HepG2 (cell line): ENCODE data around the gene PRKACG. TPM values are rescaled to one million over a fixed set of nuclear protein-coding genes. Genes with fewer than 3 reads are reported as not detected.
A peak's percentile ranks its signal among the peaks of the same experiment; 100 is the strongest.

ENCODE experiments used
- ATAC-seq: fragments of 200-7000 bp; cut with Tn5 transposase; 3 replicates; pipeline ENCODE4 v1.9.1; 2020; ENCODE audit warnings: mild to moderate bottlenecking, moderate library complexity
- BruUV-seq: library from RNA; stranded (reverse); fragments of 400-500 nt; replicated peaks from 2 replicates; lab custom pipeline; 2021; lab: Mats Ljungman, UMichigan
- CTCF ChIA-PET: fragments of 300-600 bp; formaldehyde crosslinking; extraction: SDS; loops from one replicate; lab custom pipeline; 2021; ENCODE audit warnings: low total read pairs, inconsistent platforms, low intra/inter-chr PET ratio; lab: Yijun Ruan, JAX
- POLR2A ChIA-PET: fragments of 350-600 bp; sonication (Branson Sonifier 250); formaldehyde crosslinking; loops from one replicate; lab custom pipeline; 2020; ENCODE audit warnings: antibody characterized with exemption, inconsistent platforms; lab: Yijun Ruan, JAX
- DNase-seq: peaks from one replicate; pipeline ENCODE4 v3.0.0-alpha.2; 2015; ENCODE audit warnings: low spot score
- FAIRE-seq: peaks from 3 replicates; lab custom pipeline; 2011; peaks lifted over from hg19 to GRCh38; lab: Jason Lieb, UNC
- H2AFZ ChIP-seq: one replicate; pipeline ENCODE4 v1.6.1; 2011; ENCODE audit warnings: low read length, inconsistent platforms
- H3K27ac ChIP-seq: fragments of 300-600 bp; 3 replicates; pipeline ENCODE4 v1.8.0; 2011; ENCODE audit warnings: mixed run types, mild to moderate bottlenecking, mixed read lengths, low read length, inconsistent platforms; ENCODE audit not compliant: insufficient read depth; ENCODE audit errors: extremely low read length
- H3K27me3 ChIP-seq, 2 experiments: fragments of 200-600 bp in 1 of 2; 2 replicates in 1 of 2; 3 replicates in 1 of 2; pipeline versions ENCODE4 v1.6.0 to v1.8.0; 2011; ENCODE audit warnings: low read length in 2 of 2, mild to moderate bottlenecking in 2 of 2, moderate library complexity in 2 of 2, inconsistent platforms in 1 of 2; ENCODE audit not compliant: insufficient read depth in 2 of 2, control insufficient read depth in 1 of 2
- H3K36me3 ChIP-seq, 2 experiments: fragments of 200-600 bp in 1 of 2; replicated peaks in 1 of 2; 2 replicates in 1 of 2; 3 replicates in 1 of 2; pipeline versions ENCODE4 v1.5.1 to v1.8.0; 2011; ENCODE audit warnings: low read length in 2 of 2, inconsistent platforms in 1 of 2; ENCODE audit not compliant: insufficient read depth in 2 of 2, control insufficient read depth in 1 of 2
- H3K4me1 ChIP-seq: 2 replicates; pipeline ENCODE4 v1.5.1; 2012; ENCODE audit warnings: low read length, inconsistent platforms; ENCODE audit not compliant: insufficient read depth
- H3K4me2 ChIP-seq: 2 replicates; pipeline ENCODE4 v1.6.0; 2011; ENCODE audit warnings: low read depth, low read length, inconsistent platforms
- H3K4me3 ChIP-seq, 3 experiments: fragments of 200-600 bp in 1 of 3; sonication (generic), shearing (Covaris generic) in 1 of 3; replicated peaks in 1 of 3; 2 replicates each; pipeline ENCODE4 v1.5.1; 2011 to 2016; ENCODE audit warnings: low read length in 3 of 3, inconsistent platforms in 2 of 3, low read depth in 2 of 3, mild to moderate bottlenecking in 2 of 3, control low read depth in 1 of 3, mixed read lengths in 1 of 3; ENCODE audit not compliant: insufficient read depth in 1 of 3
- H3K79me2 ChIP-seq: one replicate; pipeline ENCODE4 v1.6.1; 2011; ENCODE audit warnings: low read length, inconsistent platforms; ENCODE audit not compliant: insufficient read depth
- H3K9ac ChIP-seq: 2 replicates; pipeline ENCODE4 v1.6.0; 2011; ENCODE audit warnings: mild to moderate bottlenecking, low read depth, low read length, inconsistent platforms; ENCODE audit not compliant: insufficient read depth
- H3K9me3 ChIP-seq: 2 replicates; pipeline ENCODE4 v1.5.1; 2012; ENCODE audit warnings: mild to moderate bottlenecking, low read length
- H4K20me1 ChIP-seq: 2 replicates; pipeline ENCODE4 v1.6.0; 2011; ENCODE audit warnings: inconsistent platforms, mild to moderate bottlenecking, low read length, moderate library complexity; ENCODE audit not compliant: insufficient read depth
- ATF7 ChIP-seq, 2 experiments: fragments of 450-650 bp in 1 of 2; sonication (generic) in 1 of 2; formaldehyde crosslinking in 1 of 2; IDR thresholded peaks; 2 replicates each; pipeline versions ENCODE4 v1.4.0 to v1.6.1; 2016 to 2020; ENCODE audit warnings: antibody characterized with exemption in 1 of 2, mild to moderate bottlenecking in 1 of 2, missing genetic modification reagents in 1 of 2
- ELK4 ChIP-seq: sonication (generic); formaldehyde crosslinking; IDR thresholded peaks from 2 replicates; pipeline ENCODE4 v1.9.0; 2021; ENCODE audit warnings: missing genetic modification reagents, borderline replicate concordance
- KLF6 ChIP-seq: IDR thresholded peaks from 2 replicates; pipeline ENCODE4 v1.8.0; 2016; ENCODE audit warnings: missing biosample characterization, missing genetic modification reagents
- MTF2 ChIP-seq: sonication (generic); formaldehyde crosslinking; IDR thresholded peaks from 2 replicates; pipeline ENCODE4 v1.5.0; 2020; ENCODE audit warnings: missing genetic modification reagents, borderline replicate concordance
- NFKBIZ ChIP-seq: IDR thresholded peaks from 2 replicates; pipeline ENCODE4 v1.6.1; 2018; ENCODE audit warnings: missing genetic modification reagents, missing compliant biosample characterization
- RERE ChIP-seq: IDR thresholded peaks from 2 replicates; pipeline ENCODE4 v1.6.1; 2016; ENCODE audit warnings: low read depth, missing genetic modification reagents, missing compliant biosample characterization
- TRIM24 ChIP-seq: sonication (generic); formaldehyde crosslinking; IDR thresholded peaks from 2 replicates; pipeline ENCODE4 v1.8.0; 2022; ENCODE audit warnings: mild to moderate bottlenecking, missing genetic modification reagents
- ZNF232 ChIP-seq: sonication (generic); formaldehyde crosslinking; IDR thresholded peaks from 2 replicates; pipeline ENCODE4 v1.4.0; 2020; ENCODE audit warnings: missing genetic modification reagents, borderline replicate concordance
- ZNF260 ChIP-seq: sonication (generic); formaldehyde crosslinking; IDR thresholded peaks from 2 replicates; pipeline ENCODE4 v1.4.0; 2020; ENCODE audit warnings: missing genetic modification reagents, low read depth, mild to moderate bottlenecking, borderline replicate concordance
- ZNF770 ChIP-seq: sonication (generic); formaldehyde crosslinking; IDR thresholded peaks from 2 replicates; pipeline ENCODE4 v1.5.0; 2020; ENCODE audit warnings: mild to moderate bottlenecking, missing genetic modification reagents
- WGBS: methylation state at CpG from one replicate; pipeline ENCODE4 v1.1.6; 2017; ENCODE audit warnings: low lambda C conversion rate; 5-methylcytosine and 5-hydroxymethylcytosine counted together
- in situ Hi-C: cut with HindIII; loops from 2 replicates; pipeline ENCODE4 v1.10.0; 2017; ENCODE audit warnings: low pct_unique_long_range_greater_than_20kb; ENCODE audit not compliant: extremely low pct_ligation_motif_present
- intact Hi-C: fragments of 100-400 bp; cut with micrococcal nuclease; formaldehyde crosslinking; loops from one replicate; pipeline ENCODE4 v1.10.0; 2022; ENCODE audit not compliant: unreplicated experiment
- polyA plus RNA-seq, 8 experiments: library from polyadenylated mRNA; depleted of rRNA in 3 of 8; stranded (reverse) in 7 of 8; unstranded in 1 of 8; fragments of >200 nt; fragmentation: Illumina TruSeq in 4 of 8; extraction: Trizol in 4 of 8; gene quantifications; 2 replicates each; pipeline versions ENCODE4 v1.2.1 to v1.2.3, GENCODE V29; 2011 to 2016; ENCODE audit warnings: low read depth in 4 of 8, missing spikeins in 1 of 8, mixed read lengths in 1 of 8; ENCODE audit not compliant: insufficient read depth in 1 of 8
- total RNA-seq, 5 experiments: library from RNA; depleted of rRNA; stranded (reverse); fragments of >200 nt; fragmentation: Illumina TruSeq; extraction: Trizol; gene quantifications; 2 replicates each; pipeline ENCODE4 v1.2.3, GENCODE V29; 2016; ENCODE audit warnings: low read depth in 1 of 5

The PRKACG gene
- total and polyA plus RNA-seq, 2 of the 13 experiments (the other 11 are each of a cell fraction or from before 2014, with no cell fraction given) = not detected

GRCh38 chr9:68974901-68975300 lies 39.0 kb downstream of the PRKACG start (continued):
- TF ChIP-seq RERE (CRISPR knock-in tag) (no peak), ZNF770 (CRISPR knock-in tag) (peak; percentile 39; the same call in 1 of the 2 replicates)

GRCh38 chr9:68974431-68974830 lies 39.5 kb downstream of the PRKACG start:
- no peak overlapping the region for H3K4me3 ChIP-seq
- FAIRE-seq (no peak), ATAC-seq (no peak), DNase-seq (no peak)
- H3K79me2 ChIP-seq = no peaks in the 10 kb centered on the region
- ChIA-PET POLR2A (no interaction called here), CTCF (no interaction called here)
- in situ Hi-C loops (no loop called here), intact Hi-C loops (no loop called here)
- no peaks in the 10 kb centered on the region for H3K9me3 ChIP-seq
- WGBS = 94% methylated on average over 5 of the region's 5 CpGs
- BruUV-seq = no TSS peak
- H3K9ac ChIP-seq = no peak overlapping the region
- H3K27ac ChIP-seq = no peak overlapping the region
- no peak overlapping the region for H2AFZ ChIP-seq
- no peaks in the 10 kb centered on the region for H3K36me3 ChIP-seq
- H3K4me1 ChIP-seq = peaks cover 44% of the 10 kb centered on the region
- no peak overlapping the region for H3K4me2 ChIP-seq
- H3K27me3 ChIP-seq = no peaks in the 10 kb centered on the region
- no peaks in the 10 kb centered on the region for H4K20me1 ChIP-seq
- no peak for TF ChIP-seq ZNF232 (CRISPR knock-in tag)
- TF ChIP-seq ELK4 = no peak
- TF ChIP-seq TRIM24 = no peak
- no peak for TF ChIP-seq ATF7 (IDR thresholded peaks at IDR 0.05)
- TF ChIP-seq ATF7 (CRISPR knock-in tag; IDR thresholded peaks at IDR 0.05) = no peak
- no peak for TF ChIP-seq NFKBIZ (CRISPR knock-in tag)
- no peak for TF ChIP-seq MTF2 (CRISPR knock-in tag)
- no peak for TF ChIP-seq KLF6
- no peak for TF ChIP-seq ZNF260 (CRISPR knock-in tag)
